ENCODE measurements around the gene PDCD10.

PDCD10 gene

DNA sequence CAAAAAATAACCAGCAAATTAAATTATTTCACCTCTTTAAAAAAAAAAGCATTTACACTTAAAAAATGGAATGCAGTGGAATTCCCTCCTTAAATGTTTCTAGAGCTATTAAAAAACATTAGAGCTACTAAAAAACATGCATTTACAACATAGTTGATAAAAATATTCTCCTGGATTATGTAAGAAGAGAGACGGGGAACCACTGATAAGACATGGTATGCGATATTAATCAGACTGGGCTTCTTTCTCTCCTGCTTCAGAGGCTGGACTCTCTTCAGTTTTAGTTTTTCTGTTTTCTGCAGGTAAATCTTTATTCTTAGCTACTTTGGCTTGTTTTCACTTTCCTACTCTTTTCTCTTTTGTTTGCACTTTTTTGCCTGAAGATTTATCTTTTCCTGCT lies 40.6 kb downstream of the PDCD10 start:
- Histone ChIP-seq H3K9me3 (replicated peaks in 1 of 2; ENCODE audit: control insufficient read depth in 2 of 2, insufficient read depth in 1 of 2, low read depth in 1 of 2, low read length in 2 of 2) (no peaks in the 10 kb centered on the region), H3K27ac (replicated peaks; ENCODE audit: low read length) (no peak overlapping the region), H3K36me3 (replicated peaks in 1 of 2; ENCODE audit: control insufficient read depth in 2 of 2, insufficient read depth in 2 of 2, low read length in 2 of 2) (peaks cover 6 to 76% of the 10 kb centered on the region in 2 donors), H3K23ac (ENCODE audit: low read depth, low read length, poor library complexity) (no peak overlapping the region), H3K14ac (ENCODE audit: low read length) (no peak overlapping the region), H2AK5ac (ENCODE audit: low read depth, low read length) (no peak overlapping the region), H3K4ac (ENCODE audit: low read length) (no peak overlapping the region), H2BK5ac (ENCODE audit: low read length) (no peak overlapping the region), H3K4me1 (ENCODE audit: control insufficient read depth in 2 of 2, insufficient read depth in 1 of 2, low read depth in 1 of 2, low read length in 2 of 2) (no peaks in the 10 kb centered on the region), H2BK15ac (ENCODE audit: low read length) (no peak overlapping the region), H2BK120ac (ENCODE audit: low read depth, low read length) (no peak overlapping the region), H3K79me1 (ENCODE audit: low read depth, low read length) (no peaks in the 10 kb centered on the region), H4K8ac (ENCODE audit: low read depth, low read length) (no peak overlapping the region), H2BK12ac (ENCODE audit: low read length) (no peak overlapping the region), H3K4me3 (ENCODE audit: low read length in 2 of 2) (no peak overlapping the region), H3K18ac (ENCODE audit: low read length) (no peak overlapping the region), H2AFZ (ENCODE audit: low read length) (no peak overlapping the region), H3K4me2 (ENCODE audit: insufficient read depth, low read length, poor library complexity, severe bottlenecking) (no peak overlapping the region), H3K9ac (ENCODE audit: low read depth, low read length, poor library complexity) (no peak overlapping the region), H3K27me3 (ENCODE audit: control insufficient read depth in 3 of 3, insufficient read depth in 3 of 3, low read depth in 1 of 3, low read length in 3 of 3) (no peaks in the 10 kb centered on the region), H4K91ac (ENCODE audit: low read depth, low read length, poor library complexity) (no peak overlapping the region)
- no peak for DNase-seq (ENCODE audit: low spot score)
- no CpG with 5 or more reads among the region's 2 CpGs for WGBS, 2 donors (ENCODE audit: extremely low coverage in 2 of 2, insufficient read length in 2 of 2, insufficient replicate concordance in 1 of 2)

GRCh38 chr3:167691366-167691765 lies 43.3 kb downstream of the PDCD10 start:
- H3K14ac ChIP-seq (ENCODE audit: low read length), result no peak overlapping the region
- H2AK5ac ChIP-seq (ENCODE audit: low read depth, low read length), result no peak overlapping the region
- H3K27ac ChIP-seq (replicated peaks; ENCODE audit: low read length), result no peak overlapping the region

DNA sequence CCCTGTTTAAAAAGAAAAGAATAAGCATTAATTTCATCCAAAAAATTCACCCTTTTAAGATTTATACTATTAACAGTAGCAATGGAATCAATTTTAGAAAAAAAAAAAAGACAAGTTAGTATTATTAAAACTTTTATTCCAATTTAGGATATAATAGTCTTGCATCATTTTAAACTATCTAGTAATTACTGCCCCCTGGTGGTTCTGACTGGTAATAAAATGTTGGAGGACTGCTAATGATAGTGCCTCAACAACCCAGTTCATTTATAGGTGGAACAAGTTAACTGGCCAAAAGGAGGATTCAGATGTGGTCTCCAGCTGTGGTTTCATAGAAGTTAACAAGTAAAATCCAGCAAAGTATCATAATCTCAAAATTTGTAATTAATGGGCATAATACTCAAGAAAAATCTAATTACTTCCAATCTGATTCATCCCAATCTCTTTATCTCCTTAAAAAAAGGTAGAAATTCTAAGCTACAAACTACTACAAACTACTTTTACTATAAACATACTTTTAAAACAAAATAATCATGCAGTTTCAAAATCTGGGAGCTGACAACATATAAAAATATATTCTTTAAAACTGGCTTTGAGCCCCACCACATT lies 50.2 kb downstream of the PDCD10 start:
- DNase-seq (ENCODE audit: low spot score), result peak; percentile 59
- no peak overlapping the region for H2AFZ ChIP-seq (ENCODE audit: low read length)

More at GRCh38 chr3:167691366-167691765, 43.3 kb downstream of the PDCD10 start:
- no peaks in the 10 kb centered on the region for H3K79me1 ChIP-seq (ENCODE audit: low read depth, low read length)
- H3K27me3 ChIP-seq (ENCODE audit: control insufficient read depth in 3 of 3, insufficient read depth in 3 of 3, low read depth in 1 of 3, low read length in 3 of 3), result no peaks in the 10 kb centered on the region
- no peak overlapping the region for H4K8ac ChIP-seq (ENCODE audit: low read depth, low read length)
- H2AFZ ChIP-seq (ENCODE audit: low read length), result no peak overlapping the region
- no peak overlapping the region for H3K4ac ChIP-seq (ENCODE audit: low read length)
- no peak overlapping the region for H3K18ac ChIP-seq (ENCODE audit: low read length)
- H3K23ac ChIP-seq (ENCODE audit: low read depth, low read length, poor library complexity), result no peak overlapping the region
- no peak overlapping the region for H3K4me3 ChIP-seq (ENCODE audit: low read length in 2 of 2)
- no peaks in the 10 kb centered on the region for H3K9me3 ChIP-seq (replicated peaks in 1 of 2; ENCODE audit: control insufficient read depth in 2 of 2, insufficient read depth in 1 of 2, low read depth in 1 of 2, low read length in 2 of 2)
- no peaks in the 10 kb centered on the region for H3K4me1 ChIP-seq (ENCODE audit: control insufficient read depth in 2 of 2, insufficient read depth in 1 of 2, low read depth in 1 of 2, low read length in 2 of 2)
- no peak overlapping the region for H4K91ac ChIP-seq (ENCODE audit: low read depth, low read length, poor library complexity)
- peaks cover 6 to 72% of the 10 kb centered on the region in 2 donors for H3K36me3 ChIP-seq (replicated peaks in 1 of 2; ENCODE audit: control insufficient read depth in 2 of 2, insufficient read depth in 2 of 2, low read length in 2 of 2)
- no peak overlapping the region for H2BK5ac ChIP-seq (ENCODE audit: low read length)
- no CpG with 5 or more reads among the region's 3 CpGs for WGBS, 2 donors (ENCODE audit: extremely low coverage in 2 of 2, insufficient read length in 2 of 2, insufficient replicate concordance in 1 of 2)
- no peak overlapping the region for H2BK120ac ChIP-seq (ENCODE audit: low read depth, low read length)
- no peak overlapping the region for H2BK15ac ChIP-seq (ENCODE audit: low read length)
- no peak overlapping the region for H2BK12ac ChIP-seq (ENCODE audit: low read length)
- no peak overlapping the region for H3K9ac ChIP-seq (ENCODE audit: low read depth, low read length, poor library complexity)
- DNase-seq (ENCODE audit: low spot score), result no peak
- H3K4me2 ChIP-seq (ENCODE audit: insufficient read depth, low read length, poor library complexity, severe bottlenecking), result no peak overlapping the region

GRCh38 chr3:167679526-167679925 lies 55.2 kb downstream of the PDCD10 start:
- Histone ChIP-seq H3K36me3 (replicated peaks in 1 of 2; ENCODE audit: control insufficient read depth in 2 of 2, insufficient read depth in 2 of 2, low read length in 2 of 2) (peaks cover 2 to 88% of the 10 kb centered on the region in 2 donors), H3K79me1 (ENCODE audit: low read depth, low read length) (no peaks in the 10 kb centered on the region)

More for the DNA sequence above, 50.2 kb downstream of the PDCD10 start:
- Histone ChIP-seq H2BK12ac (ENCODE audit: low read length) (no peak overlapping the region), H3K18ac (ENCODE audit: low read length) (no peak overlapping the region), H2BK5ac (ENCODE audit: low read length) (no peak overlapping the region), H2BK15ac (ENCODE audit: low read length) (no peak overlapping the region), H3K4me1 (ENCODE audit: control insufficient read depth in 2 of 2, insufficient read depth in 1 of 2, low read depth in 1 of 2, low read length in 2 of 2) (no peaks in the 10 kb centered on the region), H2BK120ac (ENCODE audit: low read depth, low read length) (no peak overlapping the region), H3K27ac (replicated peaks; ENCODE audit: low read length) (no peak overlapping the region), H3K4me3 (ENCODE audit: low read length in 2 of 2) (no peak overlapping the region), H4K91ac (ENCODE audit: low read depth, low read length, poor library complexity) (no peak overlapping the region), H4K8ac (ENCODE audit: low read depth, low read length) (no peak overlapping the region), H3K23ac (ENCODE audit: low read depth, low read length, poor library complexity) (no peak overlapping the region), H3K36me3 (replicated peaks in 1 of 2; ENCODE audit: control insufficient read depth in 2 of 2, insufficient read depth in 2 of 2, low read length in 2 of 2) (peaks cover 0 to 81% of the 10 kb centered on the region in 2 donors), H3K4ac (ENCODE audit: low read length) (no peak overlapping the region), H3K9ac (ENCODE audit: low read depth, low read length, poor library complexity) (no peak overlapping the region), H3K14ac (ENCODE audit: low read length) (no peak overlapping the region), H2AK5ac (ENCODE audit: low read depth, low read length) (no peak overlapping the region), H3K79me1 (ENCODE audit: low read depth, low read length) (no peaks in the 10 kb centered on the region), H3K9me3 (replicated peaks in 1 of 2; ENCODE audit: control insufficient read depth in 2 of 2, insufficient read depth in 1 of 2, low read depth in 1 of 2, low read length in 2 of 2) (no peaks in the 10 kb centered on the region), H3K27me3 (ENCODE audit: control insufficient read depth in 3 of 3, insufficient read depth in 3 of 3, low read depth in 1 of 3, low read length in 3 of 3) (no peaks in the 10 kb centered on the region), H3K4me2 (ENCODE audit: insufficient read depth, low read length, poor library complexity, severe bottlenecking) (no peak overlapping the region)

More at GRCh38 chr3:167679526-167679925, 55.2 kb downstream of the PDCD10 start:
- Histone ChIP-seq H4K8ac (ENCODE audit: low read depth, low read length) (no peak overlapping the region), H2BK15ac (ENCODE audit: low read length) (no peak overlapping the region), H3K18ac (ENCODE audit: low read length) (no peak overlapping the region), H2BK5ac (ENCODE audit: low read length) (no peak overlapping the region), H3K27ac (replicated peaks; ENCODE audit: low read length) (no peak overlapping the region), H3K27me3 (ENCODE audit: control insufficient read depth in 3 of 3, insufficient read depth in 3 of 3, low read depth in 1 of 3, low read length in 3 of 3) (no peaks in the 10 kb centered on the region), H3K4me3 (ENCODE audit: low read length in 2 of 2) (no peak overlapping the region), H2AK5ac (ENCODE audit: low read depth, low read length) (no peak overlapping the region), H2BK12ac (ENCODE audit: low read length) (no peak overlapping the region), H2AFZ (ENCODE audit: low read length) (no peak overlapping the region), H3K9me3 (replicated peaks in 1 of 2; ENCODE audit: control insufficient read depth in 2 of 2, insufficient read depth in 1 of 2, low read depth in 1 of 2, low read length in 2 of 2) (peaks cover 3 to 22% of the 10 kb centered on the region in 2 donors), H3K14ac (ENCODE audit: low read length) (no peak overlapping the region), H2BK120ac (ENCODE audit: low read depth, low read length) (no peak overlapping the region), H3K4ac (ENCODE audit: low read length) (no peak overlapping the region), H3K9ac (ENCODE audit: low read depth, low read length, poor library complexity) (no peak overlapping the region), H3K4me2 (ENCODE audit: insufficient read depth, low read length, poor library complexity, severe bottlenecking) (no peak overlapping the region), H3K23ac (ENCODE audit: low read depth, low read length, poor library complexity) (no peak overlapping the region), H4K91ac (ENCODE audit: low read depth, low read length, poor library complexity) (no peak overlapping the region), H3K4me1 (ENCODE audit: control insufficient read depth in 2 of 2, insufficient read depth in 1 of 2, low read depth in 1 of 2, low read length in 2 of 2) (no peaks in the 10 kb centered on the region)
- WGBS, 2 donors (ENCODE audit: extremely low coverage in 2 of 2, insufficient read length in 2 of 2, insufficient replicate concordance in 1 of 2), result no CpG with 5 or more reads among the region's 4 CpGs
- no peak for DNase-seq (ENCODE audit: low spot score)
